ENCODE results near the gene ST6GAL1.

The ST6GAL1 gene

DNA sequence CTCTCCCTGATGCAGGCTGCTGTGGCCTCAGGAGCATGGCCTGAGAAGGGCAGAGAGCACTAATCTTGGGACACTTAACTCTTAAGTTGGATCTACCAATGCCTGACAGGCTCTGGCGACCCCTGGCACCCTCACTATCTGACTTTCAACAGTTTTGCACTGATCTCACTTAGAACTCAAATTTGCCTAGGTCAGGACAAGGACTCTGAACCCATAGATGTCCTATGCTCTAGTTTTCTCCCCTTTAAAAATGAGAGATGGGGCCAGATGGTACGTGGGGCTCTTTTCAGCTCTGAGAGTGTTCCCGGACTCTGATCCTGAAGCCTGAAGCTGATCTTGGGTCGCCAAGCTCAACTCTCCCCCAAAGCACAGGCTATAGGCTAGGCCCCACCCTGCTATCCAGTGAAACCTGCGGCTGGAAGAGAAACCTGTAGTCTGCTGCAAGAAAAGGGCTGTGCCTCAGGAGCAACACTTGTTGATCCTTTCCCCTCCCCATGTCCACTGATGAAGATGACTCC, 143.3 kb downstream of the ST6GAL1 start:
- DNase-seq, result no peak
- TF ChIP-seq, protein P1, sequence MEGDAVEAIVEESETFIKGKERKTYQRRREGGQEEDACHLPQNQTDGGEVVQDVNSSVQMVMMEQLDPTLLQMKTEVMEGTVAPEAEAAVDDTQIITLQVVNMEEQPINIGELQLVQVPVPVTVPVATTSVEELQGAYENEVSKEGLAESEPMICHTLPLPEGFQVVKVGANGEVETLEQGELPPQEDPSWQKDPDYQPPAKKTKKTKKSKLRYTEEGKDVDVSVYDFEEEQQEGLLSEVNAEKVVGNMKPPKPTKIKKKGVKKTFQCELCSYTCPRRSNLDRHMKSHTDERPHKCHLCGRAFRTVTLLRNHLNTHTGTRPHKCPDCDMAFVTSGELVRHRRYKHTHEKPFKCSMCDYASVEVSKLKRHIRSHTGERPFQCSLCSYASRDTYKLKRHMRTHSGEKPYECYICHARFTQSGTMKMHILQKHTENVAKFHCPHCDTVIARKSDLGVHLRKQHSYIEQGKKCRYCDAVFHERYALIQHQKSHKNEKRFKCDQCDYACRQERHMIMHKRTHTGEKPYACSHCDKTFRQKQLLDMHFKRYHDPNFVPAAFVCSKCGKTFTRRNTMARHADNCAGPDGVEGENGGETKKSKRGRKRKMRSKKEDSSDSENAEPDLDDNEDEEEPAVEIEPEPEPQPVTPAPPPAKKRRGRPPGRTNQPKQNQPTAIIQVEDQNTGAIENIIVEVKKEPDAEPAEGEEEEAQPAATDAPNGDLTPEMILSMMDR (IDR thresholded peaks at IDR 0.05), result no peak

DNA sequence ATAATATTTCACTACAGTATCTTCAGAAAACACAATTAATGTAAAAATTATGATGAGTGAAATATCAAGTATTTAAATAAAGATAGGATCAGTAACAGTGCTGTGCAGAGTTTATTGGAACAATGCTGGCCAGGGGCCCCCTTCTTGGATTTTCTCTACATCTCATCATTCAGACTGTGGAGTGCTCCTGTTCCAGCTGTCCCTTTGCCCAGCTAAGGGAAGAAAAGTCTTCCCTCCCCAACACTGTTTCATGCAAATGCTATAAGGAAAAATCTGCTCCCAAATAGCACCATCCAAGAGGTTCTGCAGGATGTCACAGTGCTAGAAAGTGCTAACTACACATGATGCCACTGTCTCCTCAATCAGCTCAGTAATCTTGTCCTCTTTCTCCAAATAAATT, 144.5 kb downstream of the ST6GAL1 start:
- H3K4me1 ChIP-seq, result no peaks in the 10 kb centered on the region
- intact Hi-C loops (cut with DNase I; ENCODE audit: low total_unique reads), result no loop called here
- H3K27me3 ChIP-seq, result no peaks in the 10 kb centered on the region
- no peak overlapping the region for H3K4me3 ChIP-seq
- no peak for DNase-seq
- no peaks in the 10 kb centered on the region for H3K9me3 ChIP-seq
- TF ChIP-seq, protein P1 (IDR thresholded peaks at IDR 0.05), result no peak
- H3K36me3 ChIP-seq, result peaks cover 23 to 78% (median 56%) of the 10 kb centered on the region in 3 donors
- H3K27ac ChIP-seq, result no peak overlapping the region

More for the DNA sequence above, 143.3 kb downstream of the ST6GAL1 start:
- no peaks in the 10 kb centered on the region for H3K27me3 ChIP-seq
- no peaks in the 10 kb centered on the region for H3K9me3 ChIP-seq
- no peaks in the 10 kb centered on the region for H3K4me1 ChIP-seq
- H3K27ac ChIP-seq, result no peak overlapping the region
- intact Hi-C loops (cut with DNase I; ENCODE audit: low total_unique reads), result no loop called here
- H3K4me3 ChIP-seq, result no peak overlapping the region
- peaks cover 27 to 81% (median 59%) of the 10 kb centered on the region in 3 donors for H3K36me3 ChIP-seq

DNA sequence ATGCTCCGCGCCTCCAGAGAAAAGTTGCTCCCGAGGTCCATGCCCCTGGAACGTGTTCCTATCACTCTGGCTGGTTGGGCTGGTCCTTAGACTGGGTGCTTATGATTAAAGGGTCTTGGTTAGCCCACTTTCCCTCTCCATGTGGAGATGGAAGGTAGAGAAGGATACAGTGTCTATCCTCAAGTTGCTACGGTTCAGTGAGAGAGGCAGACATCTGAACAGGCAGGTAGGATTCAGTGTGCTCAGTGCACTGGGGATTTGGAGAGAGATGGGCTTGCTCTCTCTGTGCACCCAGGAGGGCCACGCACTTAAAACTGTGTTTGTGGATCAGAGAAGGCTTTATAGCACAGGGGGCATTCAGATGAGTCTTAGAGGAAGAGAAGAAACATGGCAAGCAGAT, 146.0 kb downstream of the ST6GAL1 start:
- H3K27me3 ChIP-seq, result no peaks in the 10 kb centered on the region
- no peaks in the 10 kb centered on the region for H3K4me1 ChIP-seq
- peaks cover 23 to 69% (median 52%) of the 10 kb centered on the region in 3 donors for H3K36me3 ChIP-seq
- DNase-seq, result no peak
- intact Hi-C loops (cut with DNase I; ENCODE audit: low total_unique reads), result no loop called here
- no peak overlapping the region for H3K4me3 ChIP-seq
- TF ChIP-seq, protein P1 (IDR thresholded peaks at IDR 0.05), result no peak
- no peak overlapping the region for H3K27ac ChIP-seq
- H3K9me3 ChIP-seq, result no peaks in the 10 kb centered on the region

DNA sequence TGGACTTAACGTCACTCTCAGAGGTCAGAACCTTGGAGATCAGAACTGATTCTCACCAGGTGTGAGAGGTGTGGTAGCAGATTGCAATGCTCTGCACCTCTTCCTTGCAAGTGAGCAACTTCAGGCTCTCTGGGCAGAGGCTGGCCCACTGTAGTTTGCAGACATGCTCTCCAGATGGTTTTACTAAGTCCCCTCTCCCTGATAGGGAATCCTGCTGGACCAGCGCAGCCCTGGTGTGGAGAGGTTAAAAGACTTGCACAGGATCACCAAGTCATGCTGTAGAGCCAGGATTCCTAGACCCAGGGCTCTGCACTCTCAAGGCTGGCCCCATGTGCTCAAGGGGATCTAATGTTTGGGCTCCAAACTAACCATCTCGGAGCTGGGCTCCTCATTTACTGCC, 146.8 kb downstream of the ST6GAL1 start:
- TF ChIP-seq, protein P1 (IDR thresholded peaks at IDR 0.05), result no peak
- Histone ChIP-seq H3K27me3 (no peaks in the 10 kb centered on the region), H3K4me3 (no peak overlapping the region), H3K36me3 (peaks cover 23 to 64% (median 52%) of the 10 kb centered on the region in 3 donors), H3K4me1 (no peaks in the 10 kb centered on the region), H3K9me3 (no peaks in the 10 kb centered on the region), H3K27ac (no peak overlapping the region)
- intact Hi-C loops (cut with DNase I; ENCODE audit: low total_unique reads), result no loop called here
- no peak for DNase-seq

DNA sequence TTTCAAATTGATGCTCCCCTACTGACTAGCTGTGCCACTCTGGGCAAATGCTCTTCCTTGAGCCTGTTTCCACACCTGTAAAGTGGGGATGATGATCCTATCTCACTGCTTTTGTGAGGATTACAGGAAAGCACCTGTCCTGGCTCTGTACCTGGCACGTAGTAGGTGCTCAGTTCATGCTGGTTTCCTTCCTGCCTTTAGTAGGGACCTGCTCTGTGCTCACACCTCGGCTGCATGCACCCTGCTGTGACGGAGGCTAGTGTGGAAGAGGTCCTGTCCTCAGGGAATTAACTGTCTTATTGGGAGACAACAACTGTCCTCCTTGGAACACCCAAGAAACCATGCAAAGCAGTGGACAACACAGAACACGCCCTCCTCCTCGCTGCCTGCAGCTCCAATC, 147.2 kb downstream of the ST6GAL1 start:
- no peaks in the 10 kb centered on the region for H3K4me1 ChIP-seq
- TF ChIP-seq, protein P1 (IDR thresholded peaks at IDR 0.05), result no peak
- DNase-seq, result no peak
- no peak overlapping the region for H3K4me3 ChIP-seq
- H3K27ac ChIP-seq, result no peak overlapping the region
- H3K27me3 ChIP-seq, result no peaks in the 10 kb centered on the region
- H3K9me3 ChIP-seq, result no peaks in the 10 kb centered on the region
- H3K36me3 ChIP-seq, result peaks cover 23 to 60% (median 51%) of the 10 kb centered on the region in 3 donors
- intact Hi-C loops (cut with DNase I; ENCODE audit: low total_unique reads), result no loop called here

Data from tibial artery (tissue), 4 donors.